Panc1 (cell line): ENCODE data around the gene ZNF195. TPM values are rescaled to one million over a fixed set of nuclear protein-coding genes. Genes with fewer than 3 reads are reported as not detected.

Experiments used
- ATAC-seq: fragments of 200-7000 bp; cut with Tn5 transposase; 2 replicates; pipeline ENCODE4 v1.9.1; 2020; ENCODE audit warnings: mild to moderate bottlenecking, moderate library complexity
- BruUV-seq: library from RNA; stranded (reverse); fragments of 400-500 nt; replicated peaks from 2 replicates; lab custom pipeline; 2021; lab: Mats Ljungman, UMichigan
- CTCF ChIA-PET: fragments of 300-600 bp; sonication (Branson Sonifier 250); formaldehyde crosslinking; loops from one replicate; lab custom pipeline; 2022; ENCODE audit warnings: antibody characterized with exemption; lab: Charles Lee
- POLR2A ChIA-PET: fragments of 300-600 bp; sonication (Branson Sonifier 250); formaldehyde crosslinking; loops from one replicate; lab custom pipeline; 2022; ENCODE audit warnings: antibody characterized with exemption; lab: Charles Lee
- DNase-seq: peaks from one replicate; pipeline ENCODE4 v3.0.0-alpha.2; 2010; ENCODE audit warnings: low read depth, low spot score
- H3K27ac ChIP-seq: 2 replicates; pipeline ENCODE4 v1.5.1; 2011; ENCODE audit warnings: mild to moderate bottlenecking, low read length, inconsistent platforms
- H3K27me3 ChIP-seq: fragments of 200-500 bp; sonication (Bioruptor generic); 2 replicates; pipeline ENCODE4 v1.6.0; 2014; ENCODE audit warnings: low read length, inconsistent platforms; ENCODE audit not compliant: control insufficient read depth, insufficient read depth
- H3K36me3 ChIP-seq: fragments of 200-500 bp; sonication (Bioruptor generic); 2 replicates; pipeline ENCODE4 v1.5.1; 2014; ENCODE audit warnings: inconsistent platforms, mild to moderate bottlenecking, low read length, moderate library complexity; ENCODE audit not compliant: control insufficient read depth, insufficient read depth
- H3K4me1 ChIP-seq: 2 replicates; pipeline ENCODE4 v1.5.1; 2011; ENCODE audit warnings: inconsistent platforms, mild to moderate bottlenecking, low read length, moderate library complexity; ENCODE audit not compliant: control insufficient read depth, insufficient read depth
- H3K4me3 ChIP-seq, 2 experiments: 2 replicates each; pipeline ENCODE4 v1.5.1; 2011 to 2012; ENCODE audit warnings: low read depth in 2 of 2, low read length in 2 of 2, mild to moderate bottlenecking in 2 of 2, inconsistent platforms in 1 of 2, moderate library complexity in 1 of 2
- H3K9me3 ChIP-seq: fragments of 200-500 bp; sonication (Bioruptor generic); 2 replicates; pipeline ENCODE4 v1.5.1; 2014; ENCODE audit warnings: low read depth, mild to moderate bottlenecking, inconsistent platforms, low read length, moderate library complexity; ENCODE audit not compliant: control insufficient read depth, insufficient read depth
- POLR2AphosphoS5 ChIP-seq: IDR thresholded peaks from 2 replicates; pipeline ENCODE4 v1.6.1; 2012; ENCODE audit warnings: mild to moderate bottlenecking, low read depth, low read length, moderate library complexity
- SIN3A ChIP-seq: IDR thresholded peaks from 2 replicates; pipeline ENCODE4 v1.6.1; 2012; ENCODE audit warnings: low read depth, mild to moderate bottlenecking, low read length, moderate library complexity, borderline replicate concordance; ENCODE audit not compliant: insufficient read depth
- TCF7L2 ChIP-seq: IDR thresholded peaks from 2 replicates; pipeline ENCODE4 v1.6.1; 2011; ENCODE audit warnings: mild to moderate bottlenecking, low read depth, low read length, inconsistent platforms
- in situ Hi-C: cut with HindIII; loops from 2 replicates; pipeline ENCODE4 v1.10.0; 2016; ENCODE audit warnings: low sequenced_read_pairs, low pct_unique_long_range_greater_than_20kb
- intact Hi-C: fragments of 100-400 bp; cut with micrococcal nuclease; formaldehyde crosslinking; loops from one replicate; pipeline ENCODE4 v1.10.0; 2022; ENCODE audit not compliant: unreplicated experiment
- total RNA-seq: library from RNA; stranded (reverse); gene quantifications from one replicate; pipeline ENCODE4 v1.2.1, GENCODE V29; 2021; ENCODE audit not compliant: unreplicated experiment
- TF ChIP-seq, protein P1 (sequence below): fragments of 450-650 bp; IDR thresholded peaks from 2 replicates; pipeline ENCODE4 v1.5.1; 2017; ENCODE audit warnings: mild to moderate bottlenecking
- TF ChIP-seq, protein P2 (sequence below), 2 experiments: IDR thresholded peaks; 2 replicates each; pipeline ENCODE4 v1.6.1; 2011 to 2012; ENCODE audit warnings: low read depth in 2 of 2, control low read depth in 1 of 2, low read length in 1 of 2, mild to moderate bottlenecking in 1 of 2, moderate library complexity in 1 of 2; ENCODE audit not compliant: insufficient read depth in 1 of 2

Gene ZNF195
- total RNA-seq, 1 experiment from 2014 or later = 79.0 TPM

GRCh38 chr11:3356858-3357257 lies 22.1 kb downstream of the ZNF195 start:
- no peaks in the 10 kb centered on the region for H3K4me1 ChIP-seq
- intact Hi-C loops = no loop called here
- no peak overlapping the region for H3K4me3 ChIP-seq
- CTCF ChIA-PET = interaction anchor here (0.6 to 0.9 kb wide), 2 partner anchors 9 to 52 kb away, joined by 3 to 4 read pairs; no protein-coding TSS in a partner anchor
- H3K27ac ChIP-seq = no peak overlapping the region
- peaks cover 48% of the 10 kb centered on the region for H3K9me3 ChIP-seq
- TF ChIP-seq, protein P1, sequence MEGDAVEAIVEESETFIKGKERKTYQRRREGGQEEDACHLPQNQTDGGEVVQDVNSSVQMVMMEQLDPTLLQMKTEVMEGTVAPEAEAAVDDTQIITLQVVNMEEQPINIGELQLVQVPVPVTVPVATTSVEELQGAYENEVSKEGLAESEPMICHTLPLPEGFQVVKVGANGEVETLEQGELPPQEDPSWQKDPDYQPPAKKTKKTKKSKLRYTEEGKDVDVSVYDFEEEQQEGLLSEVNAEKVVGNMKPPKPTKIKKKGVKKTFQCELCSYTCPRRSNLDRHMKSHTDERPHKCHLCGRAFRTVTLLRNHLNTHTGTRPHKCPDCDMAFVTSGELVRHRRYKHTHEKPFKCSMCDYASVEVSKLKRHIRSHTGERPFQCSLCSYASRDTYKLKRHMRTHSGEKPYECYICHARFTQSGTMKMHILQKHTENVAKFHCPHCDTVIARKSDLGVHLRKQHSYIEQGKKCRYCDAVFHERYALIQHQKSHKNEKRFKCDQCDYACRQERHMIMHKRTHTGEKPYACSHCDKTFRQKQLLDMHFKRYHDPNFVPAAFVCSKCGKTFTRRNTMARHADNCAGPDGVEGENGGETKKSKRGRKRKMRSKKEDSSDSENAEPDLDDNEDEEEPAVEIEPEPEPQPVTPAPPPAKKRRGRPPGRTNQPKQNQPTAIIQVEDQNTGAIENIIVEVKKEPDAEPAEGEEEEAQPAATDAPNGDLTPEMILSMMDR = no peak
- TF ChIP-seq TCF7L2 (no peak), POLR2AphosphoS5 (no peak), SIN3A (no peak)
- TF ChIP-seq, protein P2, sequence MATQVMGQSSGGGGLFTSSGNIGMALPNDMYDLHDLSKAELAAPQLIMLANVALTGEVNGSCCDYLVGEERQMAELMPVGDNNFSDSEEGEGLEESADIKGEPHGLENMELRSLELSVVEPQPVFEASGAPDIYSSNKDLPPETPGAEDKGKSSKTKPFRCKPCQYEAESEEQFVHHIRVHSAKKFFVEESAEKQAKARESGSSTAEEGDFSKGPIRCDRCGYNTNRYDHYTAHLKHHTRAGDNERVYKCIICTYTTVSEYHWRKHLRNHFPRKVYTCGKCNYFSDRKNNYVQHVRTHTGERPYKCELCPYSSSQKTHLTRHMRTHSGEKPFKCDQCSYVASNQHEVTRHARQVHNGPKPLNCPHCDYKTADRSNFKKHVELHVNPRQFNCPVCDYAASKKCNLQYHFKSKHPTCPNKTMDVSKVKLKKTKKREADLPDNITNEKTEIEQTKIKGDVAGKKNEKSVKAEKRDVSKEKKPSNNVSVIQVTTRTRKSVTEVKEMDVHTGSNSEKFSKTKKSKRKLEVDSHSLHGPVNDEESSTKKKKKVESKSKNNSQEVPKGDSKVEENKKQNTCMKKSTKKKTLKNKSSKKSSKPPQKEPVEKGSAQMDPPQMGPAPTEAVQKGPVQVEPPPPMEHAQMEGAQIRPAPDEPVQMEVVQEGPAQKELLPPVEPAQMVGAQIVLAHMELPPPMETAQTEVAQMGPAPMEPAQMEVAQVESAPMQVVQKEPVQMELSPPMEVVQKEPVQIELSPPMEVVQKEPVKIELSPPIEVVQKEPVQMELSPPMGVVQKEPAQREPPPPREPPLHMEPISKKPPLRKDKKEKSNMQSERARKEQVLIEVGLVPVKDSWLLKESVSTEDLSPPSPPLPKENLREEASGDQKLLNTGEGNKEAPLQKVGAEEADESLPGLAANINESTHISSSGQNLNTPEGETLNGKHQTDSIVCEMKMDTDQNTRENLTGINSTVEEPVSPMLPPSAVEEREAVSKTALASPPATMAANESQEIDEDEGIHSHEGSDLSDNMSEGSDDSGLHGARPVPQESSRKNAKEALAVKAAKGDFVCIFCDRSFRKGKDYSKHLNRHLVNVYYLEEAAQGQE (IDR thresholded peaks at IDR 0.05; ENCODE audit: insufficient read depth in 1 of 2, low read depth in 2 of 2, low read length in 1 of 2) = no peak
- peaks cover 25% of the 10 kb centered on the region for H3K36me3 ChIP-seq
- in situ Hi-C loops = no loop called here
- no peaks in the 10 kb centered on the region for H3K27me3 ChIP-seq
- DNase-seq = no peak
- no peak for ATAC-seq
- BruUV-seq = no TSS peak
- POLR2A ChIA-PET = interaction anchor here (1.8 kb wide), 1 partner anchor 22 kb away, joined by 5 read pairs; the partner anchor contains the start of gene ZNF195

- Histone ChIP-seq H3K4me3 (no peak overlapping the region), H3K9me3 (peaks cover 10% of the 10 kb centered on the region), H3K4me1 (no peaks in the 10 kb centered on the region), H3K36me3 (no peaks in the 10 kb centered on the region), H3K27ac (no peak overlapping the region), H3K27me3 (no peaks in the 10 kb centered on the region)
- in situ Hi-C loops = no loop called here
- ChIA-PET CTCF (no interaction called here), POLR2A (interaction anchor here (0.6 to 0.7 kb wide), 2 partner anchors 10 to 22 kb away, joined by 3 to 5 read pairs; no protein-coding TSS in a partner anchor)
- BruUV-seq = no TSS peak
- ATAC-seq (no peak), DNase-seq (no peak)
- intact Hi-C loops = no loop called here
- no peak for TF ChIP-seq POLR2AphosphoS5
- TF ChIP-seq, protein P2 (IDR thresholded peaks at IDR 0.05; ENCODE audit: insufficient read depth in 1 of 2, low read depth in 2 of 2, low read length in 1 of 2) = no peak
- TF ChIP-seq, protein P1 = no peak
- TF ChIP-seq SIN3A = no peak
- no peak for TF ChIP-seq TCF7L2
These were observed 25.9 kb downstream of the ZNF195 start for GRCh38 chr11:3353066-3353465.
